Esophagus muscularis mucosa (tissue), 3 donors: Measurements from ENCODE around the gene DAAM1.

ENCODE experiments used
- POLR2A ChIP-seq: fragments of 450-650 bp; IDR thresholded peaks from one replicate; pipeline ENCODE4 v1.6.1; 2017; ENCODE audit warnings: antibody characterized with exemption, moderate library complexity, mild to moderate bottlenecking, low read depth
- TF ChIP-seq, protein P1 (sequence below), 3 experiments: fragments of 200-600 bp in 2 of 3; fragments of 450-650 bp in 1 of 3; sonication (generic) in 2 of 3; IDR thresholded peaks; one replicate each; pipeline ENCODE4 v1.5.1; 2017 to 2019; ENCODE audit warnings: antibody characterized with exemption in 3 of 3, mild to moderate bottlenecking in 2 of 3, moderate library complexity in 1 of 3

- TF ChIP-seq, protein P1, sequence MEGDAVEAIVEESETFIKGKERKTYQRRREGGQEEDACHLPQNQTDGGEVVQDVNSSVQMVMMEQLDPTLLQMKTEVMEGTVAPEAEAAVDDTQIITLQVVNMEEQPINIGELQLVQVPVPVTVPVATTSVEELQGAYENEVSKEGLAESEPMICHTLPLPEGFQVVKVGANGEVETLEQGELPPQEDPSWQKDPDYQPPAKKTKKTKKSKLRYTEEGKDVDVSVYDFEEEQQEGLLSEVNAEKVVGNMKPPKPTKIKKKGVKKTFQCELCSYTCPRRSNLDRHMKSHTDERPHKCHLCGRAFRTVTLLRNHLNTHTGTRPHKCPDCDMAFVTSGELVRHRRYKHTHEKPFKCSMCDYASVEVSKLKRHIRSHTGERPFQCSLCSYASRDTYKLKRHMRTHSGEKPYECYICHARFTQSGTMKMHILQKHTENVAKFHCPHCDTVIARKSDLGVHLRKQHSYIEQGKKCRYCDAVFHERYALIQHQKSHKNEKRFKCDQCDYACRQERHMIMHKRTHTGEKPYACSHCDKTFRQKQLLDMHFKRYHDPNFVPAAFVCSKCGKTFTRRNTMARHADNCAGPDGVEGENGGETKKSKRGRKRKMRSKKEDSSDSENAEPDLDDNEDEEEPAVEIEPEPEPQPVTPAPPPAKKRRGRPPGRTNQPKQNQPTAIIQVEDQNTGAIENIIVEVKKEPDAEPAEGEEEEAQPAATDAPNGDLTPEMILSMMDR (IDR thresholded peaks at IDR 0.05): no peak
- TF ChIP-seq POLR2A: no peak
These were observed 4.1 kb upstream of the DAAM1 start for GRCh38 chr14:59184396-59184795.
